Left ventricle myocardium inferior (tissue), 1 donor: Measurements from ENCODE around the gene PCIF1. TPM values are rescaled to one million over a fixed set of nuclear protein-coding genes. Genes with fewer than 3 reads are reported as not detected.

Experiments used
- DNase-seq: peaks from one replicate; pipeline ENCODE4 v3.0.0-alpha.2; 2020
- H3K27ac ChIP-seq: fragments of 200-600 bp; replicated peaks from 2 replicates; pipeline ENCODE4 v1.8.0; 2021
- H3K27me3 ChIP-seq: fragments of 200-600 bp; 2 replicates; pipeline ENCODE4 v1.8.0; 2021; ENCODE audit warnings: low read depth
- H3K36me3 ChIP-seq: fragments of 200-600 bp; 2 replicates; pipeline ENCODE4 v1.8.0; 2021
- H3K4me1 ChIP-seq: fragments of 200-600 bp; 2 replicates; pipeline ENCODE4 v1.8.0; 2021
- H3K4me3 ChIP-seq: fragments of 200-600 bp; 2 replicates; pipeline ENCODE4 v1.8.0; 2021; ENCODE audit warnings: mild to moderate bottlenecking, moderate library complexity
- H3K9me3 ChIP-seq: fragments of 200-600 bp; replicated peaks from 2 replicates; pipeline ENCODE4 v1.8.0; 2021
- intact Hi-C: fragments of 100-400 bp; cut with micrococcal nuclease; formaldehyde crosslinking; loops from one replicate; pipeline ENCODE4 v1.11.0; 2022
- total RNA-seq: library from RNA; stranded (reverse); fragmentation: NEBNext Ultra II Directional; extraction: Animal tissue kit (Norgen Biotek cat#: 25700); gene quantifications from one replicate; pipeline ENCODE4 v1.2.1, GENCODE V29; 2021
- TF ChIP-seq, protein P1 (sequence below): fragments of 200-600 bp; IDR thresholded peaks from 2 replicates; pipeline ENCODE4 v1.8.0; 2021; ENCODE audit warnings: antibody characterized with exemption, mild to moderate bottlenecking, borderline replicate concordance
- donor health status: DM: no; HTN: yes; CAD: no; lungs with severe emphysema.

Gene PCIF1
- total RNA-seq, 1 donor from 2014 or later, result 21.9 TPM

DNA sequence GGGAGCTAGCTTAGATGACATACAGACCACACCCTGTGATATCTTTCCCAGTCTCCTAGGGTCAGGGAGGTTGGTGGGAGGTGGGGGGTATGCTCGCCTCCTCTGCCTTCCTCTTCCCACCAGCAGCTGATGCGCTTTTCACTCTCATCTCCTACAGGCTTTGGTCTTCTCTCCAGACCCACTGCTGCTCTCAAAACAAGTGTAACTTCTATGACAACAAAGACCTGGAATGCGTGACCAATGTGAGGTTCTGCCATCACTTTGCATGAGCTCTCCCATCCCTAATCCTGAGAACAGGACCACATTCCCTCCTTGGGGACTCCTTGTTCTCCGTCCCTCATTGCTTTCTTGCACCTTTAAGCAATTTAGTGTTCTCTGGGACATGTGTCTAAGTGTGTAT, 40.7 kb upstream of the PCIF1 start:
- no peak for DNase-seq
- Histone ChIP-seq H3K27me3 (no peaks in the 10 kb centered on the region), H3K27ac (no peak overlapping the region), H3K9me3 (no peaks in the 10 kb centered on the region), H3K4me1 (peaks cover 41% of the 10 kb centered on the region), H3K36me3 (peaks cover 65% of the 10 kb centered on the region), H3K4me3 (no peak overlapping the region)
- intact Hi-C loops, result loop anchor here (5.0 kb wide), 1 partner anchor 38 kb away; the partner anchor contains the start of gene PCIF1
- TF ChIP-seq, protein P1, sequence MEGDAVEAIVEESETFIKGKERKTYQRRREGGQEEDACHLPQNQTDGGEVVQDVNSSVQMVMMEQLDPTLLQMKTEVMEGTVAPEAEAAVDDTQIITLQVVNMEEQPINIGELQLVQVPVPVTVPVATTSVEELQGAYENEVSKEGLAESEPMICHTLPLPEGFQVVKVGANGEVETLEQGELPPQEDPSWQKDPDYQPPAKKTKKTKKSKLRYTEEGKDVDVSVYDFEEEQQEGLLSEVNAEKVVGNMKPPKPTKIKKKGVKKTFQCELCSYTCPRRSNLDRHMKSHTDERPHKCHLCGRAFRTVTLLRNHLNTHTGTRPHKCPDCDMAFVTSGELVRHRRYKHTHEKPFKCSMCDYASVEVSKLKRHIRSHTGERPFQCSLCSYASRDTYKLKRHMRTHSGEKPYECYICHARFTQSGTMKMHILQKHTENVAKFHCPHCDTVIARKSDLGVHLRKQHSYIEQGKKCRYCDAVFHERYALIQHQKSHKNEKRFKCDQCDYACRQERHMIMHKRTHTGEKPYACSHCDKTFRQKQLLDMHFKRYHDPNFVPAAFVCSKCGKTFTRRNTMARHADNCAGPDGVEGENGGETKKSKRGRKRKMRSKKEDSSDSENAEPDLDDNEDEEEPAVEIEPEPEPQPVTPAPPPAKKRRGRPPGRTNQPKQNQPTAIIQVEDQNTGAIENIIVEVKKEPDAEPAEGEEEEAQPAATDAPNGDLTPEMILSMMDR, result no peak

DNA sequence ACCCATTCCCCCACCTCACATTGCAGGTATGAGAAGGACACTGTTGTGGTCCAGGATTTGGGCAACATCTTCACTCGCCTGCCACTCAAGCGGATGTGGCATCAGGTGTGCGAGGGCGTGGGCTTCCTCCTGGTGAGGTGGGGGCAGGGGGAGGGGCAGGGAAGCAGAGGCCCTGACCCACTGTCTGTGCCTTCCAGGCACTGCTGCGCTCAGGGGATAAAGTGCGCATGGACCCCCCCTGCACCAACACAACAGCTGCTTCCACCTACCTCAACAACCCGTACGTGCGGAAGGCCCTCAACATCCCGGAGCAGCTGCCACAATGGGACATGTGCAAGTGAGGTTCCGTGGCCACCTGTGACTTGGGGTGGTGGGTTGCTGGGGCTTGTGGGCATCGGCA, 39.7 kb upstream of the PCIF1 start:
- Histone ChIP-seq H3K4me1 (peaks cover 31% of the 10 kb centered on the region), H3K27ac (no peak overlapping the region), H3K27me3 (no peaks in the 10 kb centered on the region), H3K4me3 (no peak overlapping the region), H3K9me3 (no peaks in the 10 kb centered on the region), H3K36me3 (peaks cover 74% of the 10 kb centered on the region)
- TF ChIP-seq, protein P1, result no peak
- no peak for DNase-seq
- intact Hi-C loops, result loop anchor here (5.0 kb wide), 1 partner anchor 38 kb away; the partner anchor contains the start of gene PCIF1

DNA sequence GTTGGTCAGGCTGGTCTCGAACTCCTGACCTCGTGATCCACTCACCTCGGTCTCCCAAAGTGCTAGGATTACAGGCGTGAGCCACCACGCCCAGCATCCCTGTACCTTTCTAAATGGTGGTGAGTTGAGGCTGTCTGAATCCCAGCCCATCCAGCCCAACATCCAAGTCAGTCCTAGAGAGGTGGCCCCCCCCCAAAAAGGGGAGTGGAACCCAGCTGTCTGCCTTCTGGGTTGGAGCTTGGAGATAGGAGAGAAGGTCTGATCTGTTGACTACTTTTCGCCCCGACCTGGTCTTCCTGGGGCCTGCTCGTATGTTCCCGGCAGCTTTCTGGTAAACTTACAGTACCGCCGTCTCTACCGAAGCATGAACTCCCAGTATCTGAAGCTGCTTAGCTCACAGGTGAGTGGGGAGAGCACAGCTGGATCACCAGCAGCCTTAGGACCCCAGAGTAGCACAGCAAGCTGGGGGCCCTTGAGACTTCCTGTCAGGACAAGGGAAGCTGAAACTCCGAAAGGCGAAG, 37.8 kb upstream of the PCIF1 start:
- peaks cover 89% of the 10 kb centered on the region for H3K36me3 ChIP-seq
- no peak overlapping the region for H3K27ac ChIP-seq
- no peaks in the 10 kb centered on the region for H3K27me3 ChIP-seq
- no peaks in the 10 kb centered on the region for H3K9me3 ChIP-seq
- peaks cover 15% of the 10 kb centered on the region for H3K4me1 ChIP-seq
- DNase-seq, result no peak
- intact Hi-C loops, result no loop called here
- no peak overlapping the region for H3K4me3 ChIP-seq
- TF ChIP-seq, protein P1, result no peak

DNA sequence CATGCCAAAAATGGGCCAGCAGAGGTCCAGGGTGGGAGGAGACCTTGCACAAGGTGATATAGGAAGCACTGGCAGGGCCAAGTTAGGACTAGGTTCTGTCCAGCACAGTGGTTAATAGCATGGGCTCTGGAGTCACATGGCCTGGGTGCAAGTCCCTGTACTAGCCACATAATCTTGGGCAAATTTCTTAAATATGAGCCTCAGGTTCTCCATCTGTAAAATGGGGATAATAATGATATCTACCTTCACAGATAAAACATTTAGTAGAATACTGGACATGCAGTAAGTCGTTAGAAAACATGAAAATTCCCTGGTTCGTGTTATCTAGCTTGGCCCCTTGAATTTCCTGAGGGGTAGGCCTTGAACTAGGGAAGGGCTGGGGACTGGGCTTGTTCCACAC, 37.2 kb upstream of the PCIF1 start:
- Histone ChIP-seq H3K4me3 (no peak overlapping the region), H3K9me3 (no peaks in the 10 kb centered on the region), H3K36me3 (peaks cover 93% of the 10 kb centered on the region), H3K4me1 (peaks cover 9% of the 10 kb centered on the region), H3K27me3 (no peaks in the 10 kb centered on the region), H3K27ac (no peak overlapping the region)
- intact Hi-C loops, result no loop called here
- TF ChIP-seq, protein P1, result no peak
- DNase-seq, result no peak

DNA sequence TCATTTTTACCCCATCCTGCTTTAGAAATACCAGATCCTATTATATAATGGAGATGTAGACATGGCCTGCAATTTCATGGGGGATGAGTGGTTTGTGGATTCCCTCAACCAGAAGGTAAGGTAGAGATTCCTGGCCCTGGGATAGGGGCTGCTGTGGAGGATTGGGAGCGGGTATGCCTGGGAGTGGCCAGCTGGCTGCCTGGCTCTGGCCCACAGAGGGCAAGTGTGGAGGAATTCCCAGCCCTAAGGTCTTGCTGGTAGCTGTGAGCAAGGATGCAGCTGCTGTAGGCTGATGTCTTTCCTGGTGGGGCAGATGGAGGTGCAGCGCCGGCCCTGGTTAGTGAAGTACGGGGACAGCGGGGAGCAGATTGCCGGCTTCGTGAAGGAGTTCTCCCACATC, 36.8 kb upstream of the PCIF1 start:
- DNase-seq, result no peak
- no peaks in the 10 kb centered on the region for H3K27me3 ChIP-seq
- intact Hi-C loops, result no loop called here
- H3K4me1 ChIP-seq, result peaks cover 5% of the 10 kb centered on the region
- H3K27ac ChIP-seq, result no peak overlapping the region
- no peak overlapping the region for H3K4me3 ChIP-seq
- no peaks in the 10 kb centered on the region for H3K9me3 ChIP-seq
- TF ChIP-seq, protein P1, result no peak
- H3K36me3 ChIP-seq, result peaks cover 93% of the 10 kb centered on the region
